Measurements from ENCODE around the gene FNBP1.

GRCh38 chr9:129921905-129922304 is 121.1 kb downstream of the FNBP1 start:
- TF ChIP-seq CTCF (conservative IDR thresholded peaks at IDR 0.05 in 1 of 2, IDR thresholded peaks at IDR 0.05 in 1 of 2; ENCODE audit: low read depth in 1 of 2, low read length in 2 of 2), result no peak
- no peak for TF ChIP-seq EZH2 (IDR thresholded peaks at IDR 0.05; ENCODE audit: low read length, missing control alignments)

Data from fibroblast of lung (primary cell).